IPS-18a (cell line): ENCODE results near the gene GIMAP8.
"Not testable (repeated sequence)": the region's sequence is repeated elsewhere in the genome, so short reads cannot be mapped to it uniquely, and the experiment has no call there.

ENCODE experiments used
- H3K27ac ChIP-seq: one replicate; pipeline ENCODE4 v1.5.1; 2013; ENCODE audit warnings: low read length
- H3K27me3 ChIP-seq: one replicate; pipeline ENCODE4 v1.6.1; 2013; ENCODE audit warnings: mild to moderate bottlenecking, low read length; ENCODE audit not compliant: control insufficient read depth, insufficient read depth
- H3K36me3 ChIP-seq: one replicate; pipeline ENCODE4 v1.6.1; 2013; ENCODE audit warnings: low read depth, low read length; ENCODE audit not compliant: control insufficient read depth
- H3K4me1 ChIP-seq: one replicate; pipeline ENCODE4 v1.6.1; 2013; ENCODE audit warnings: low read depth, low read length; ENCODE audit not compliant: control insufficient read depth
- H3K4me3 ChIP-seq: one replicate; pipeline ENCODE4 v1.5.1; 2013; ENCODE audit warnings: low read length
- H3K9ac ChIP-seq: one replicate; pipeline ENCODE4 v1.6.1; 2013; ENCODE audit warnings: mild to moderate bottlenecking, low read length, moderate library complexity
- H3K9me3 ChIP-seq: one replicate; pipeline ENCODE4 v1.6.1; 2013; ENCODE audit warnings: low read depth, low read length; ENCODE audit not compliant: control insufficient read depth

GIMAP8 gene

GRCh38 chr7:150481186-150481920, 30.9 kb downstream of the GIMAP8 start:
- Histone ChIP-seq H3K27me3 (no peaks in the 10 kb centered on the region), H3K4me3 (no peak overlapping the region), H3K9ac (no peak overlapping the region), H3K27ac (no peak overlapping the region), H3K4me1 (no peaks in the 10 kb centered on the region), H3K36me3 (no peaks in the 10 kb centered on the region), H3K9me3 (no peaks in the 10 kb centered on the region)

- no peaks in the 10 kb centered on the region for H3K9me3 ChIP-seq
- no peak overlapping the region for H3K27ac ChIP-seq
- no peaks in the 10 kb centered on the region for H3K4me1 ChIP-seq
- no peak overlapping the region for H3K9ac ChIP-seq
- no peaks in the 10 kb centered on the region for H3K36me3 ChIP-seq
- no peak overlapping the region for H3K4me3 ChIP-seq
- H3K27me3 ChIP-seq, result no peaks in the 10 kb centered on the region
Observed at GRCh38 chr7:150481922-150482321, 31.5 kb downstream of the GIMAP8 start.

- not testable (repeated sequence) for H3K9me3 ChIP-seq, H3K4me3 ChIP-seq, H3K9ac ChIP-seq, H3K36me3 ChIP-seq, H3K27ac ChIP-seq, H3K4me1 ChIP-seq, H3K27me3 ChIP-seq
Observed at GRCh38 chr7:150483514-150483913, 33.1 kb downstream of the GIMAP8 start.

GRCh38 chr7:150484071-150484470, 33.6 kb downstream of the GIMAP8 start:
- H3K9ac ChIP-seq, H3K27me3 ChIP-seq, H3K4me3 ChIP-seq, H3K36me3 ChIP-seq, H3K9me3 ChIP-seq, H3K4me1 ChIP-seq, H3K27ac ChIP-seq: not testable (repeated sequence)

GRCh38 chr7:150487625-150488024, 37.2 kb downstream of the GIMAP8 start:
- Histone ChIP-seq H3K4me1 (no peaks in the 10 kb centered on the region), H3K9me3 (no peaks in the 10 kb centered on the region), H3K27ac (no peak overlapping the region), H3K4me3 (no peak overlapping the region), H3K27me3 (no peaks in the 10 kb centered on the region), H3K36me3 (no peaks in the 10 kb centered on the region), H3K9ac (no peak overlapping the region)

- Histone ChIP-seq H3K9ac (no peak overlapping the region), H3K36me3 (no peaks in the 10 kb centered on the region), H3K27ac (no peak overlapping the region), H3K27me3 (no peaks in the 10 kb centered on the region), H3K4me3 (no peak overlapping the region), H3K4me1 (no peaks in the 10 kb centered on the region), H3K9me3 (no peaks in the 10 kb centered on the region)
Observed at GRCh38 chr7:150489782-150490181, 39.4 kb downstream of the GIMAP8 start.

GRCh38 chr7:150493442-150493841, 43.0 kb downstream of the GIMAP8 start:
- H3K36me3 ChIP-seq, H3K9ac ChIP-seq, H3K4me1 ChIP-seq, H3K27me3 ChIP-seq, H3K27ac ChIP-seq, H3K4me3 ChIP-seq, H3K9me3 ChIP-seq: not testable (repeated sequence)

- no peaks in the 10 kb centered on the region for H3K9me3 ChIP-seq
- no peak overlapping the region for H3K4me3 ChIP-seq
- no peaks in the 10 kb centered on the region for H3K36me3 ChIP-seq
- no peaks in the 10 kb centered on the region for H3K27me3 ChIP-seq
- no peaks in the 10 kb centered on the region for H3K4me1 ChIP-seq
- H3K9ac ChIP-seq, result no peak overlapping the region
- no peak overlapping the region for H3K27ac ChIP-seq
Observed at GRCh38 chr7:150502519-150502918, 52.1 kb downstream of the GIMAP8 start.

- H3K4me3 ChIP-seq, result no peak overlapping the region
- no peak overlapping the region for H3K27ac ChIP-seq
- H3K27me3 ChIP-seq, result no peaks in the 10 kb centered on the region
- H3K9me3 ChIP-seq, result no peaks in the 10 kb centered on the region
- H3K4me1 ChIP-seq, result no peaks in the 10 kb centered on the region
- no peaks in the 10 kb centered on the region for H3K36me3 ChIP-seq
- H3K9ac ChIP-seq, result no peak overlapping the region
Observed at GRCh38 chr7:150503155-150503554, 52.7 kb downstream of the GIMAP8 start.

GRCh38 chr7:150503581-150503980, 53.2 kb downstream of the GIMAP8 start:
- Histone ChIP-seq H3K4me1 (no peaks in the 10 kb centered on the region), H3K9me3 (no peaks in the 10 kb centered on the region), H3K27ac (no peak overlapping the region), H3K4me3 (no peak overlapping the region), H3K36me3 (no peaks in the 10 kb centered on the region), H3K27me3 (no peaks in the 10 kb centered on the region), H3K9ac (no peak overlapping the region)

GRCh38 chr7:150507947-150508602, 57.6 kb downstream of the GIMAP8 start:
- Histone ChIP-seq H3K36me3 (no peaks in the 10 kb centered on the region), H3K4me1 (no peaks in the 10 kb centered on the region), H3K9me3 (no peaks in the 10 kb centered on the region), H3K27me3 (no peaks in the 10 kb centered on the region), H3K4me3 (no peak overlapping the region), H3K9ac (no peak overlapping the region), H3K27ac (no peak overlapping the region)

GRCh38 chr7:150511048-150511447, 60.6 kb downstream of the GIMAP8 start:
- H3K36me3 ChIP-seq, result no peaks in the 10 kb centered on the region
- H3K4me3 ChIP-seq, result no peak overlapping the region
- H3K9me3 ChIP-seq, result no peaks in the 10 kb centered on the region
- no peaks in the 10 kb centered on the region for H3K27me3 ChIP-seq
- H3K4me1 ChIP-seq, result no peaks in the 10 kb centered on the region
- H3K9ac ChIP-seq, result no peak overlapping the region
- H3K27ac ChIP-seq, result no peak overlapping the region
